ENCODE results near the gene C6orf132. TPM values are rescaled to one million over a fixed set of nuclear protein-coding genes. Genes with fewer than 3 reads are reported as not detected.

The C6orf132 gene
- total RNA-seq, 4 donors from 2014 or later, result 0.83 to 2.1 (median 1.6) TPM

- intact Hi-C loops (cut with DNase I), result no loop called here
- TF ChIP-seq POLR2AphosphoS5 (IDR thresholded peaks at IDR 0.05) (no peak), EP300 (IDR thresholded peaks at IDR 0.05) (no peak), CTCF (IDR thresholded peaks at IDR 0.05) (no peak), POLR2A (IDR thresholded peaks at IDR 0.05; ENCODE audit: low read depth) (no peak)
- Histone ChIP-seq H3K9me3 (no peaks in the 10 kb centered on the region), H3K4me3 (no peak overlapping the region), H3K36me3 (no peaks in the 10 kb centered on the region), H3K27ac (replicated peaks in 1 of 4) (no peak overlapping the region), H3K4me1 (no peaks in the 10 kb centered on the region), H3K27me3 (peaks cover 0 to 2% (median 0%) of the 10 kb centered on the region in 4 donors)
- no peak for DNase-seq (ENCODE audit: extremely low spot score)
- 92% methylated on average over 4 of the region's 4 CpGs for WGBS
Observed at GRCh38 chr6:42184475-42184874, 42.1 kb upstream of the C6orf132 start.

- Histone ChIP-seq H3K27ac (replicated peaks in 1 of 4) (no peak overlapping the region), H3K9me3 (no peaks in the 10 kb centered on the region), H3K4me3 (no peak overlapping the region), H3K27me3 (peaks cover 0 to 22% (median 3%) of the 10 kb centered on the region in 4 donors), H3K36me3 (no peaks in the 10 kb centered on the region), H3K4me1 (peaks cover 0 to 4% (median 2%) of the 10 kb centered on the region in 4 donors)
- intact Hi-C loops (cut with DNase I), result no loop called here
- DNase-seq (ENCODE audit: extremely low spot score), result no peak
- WGBS, result 80% methylated on average over 5 of the region's 5 CpGs
- TF ChIP-seq EP300 (IDR thresholded peaks at IDR 0.05), result no peak
- TF ChIP-seq POLR2AphosphoS5 (IDR thresholded peaks at IDR 0.05), result no peak
- no peak for TF ChIP-seq CTCF (IDR thresholded peaks at IDR 0.05)
- TF ChIP-seq POLR2A (IDR thresholded peaks at IDR 0.05; ENCODE audit: low read depth), result no peak
Observed at GRCh38 chr6:42182101-42182500, 39.7 kb upstream of the C6orf132 start.

GRCh38 chr6:42179945-42180313 is 37.5 kb upstream of the C6orf132 start:
- intact Hi-C loops (cut with DNase I), result no loop called here
- DNase-seq (ENCODE audit: extremely low spot score), result no peak

GRCh38 chr6:42179261-42179944 is 37.0 kb upstream of the C6orf132 start:
- H3K36me3 ChIP-seq, result no peaks in the 10 kb centered on the region
- peaks cover 0 to 4% (median 2%) of the 10 kb centered on the region in 4 donors for H3K4me1 ChIP-seq
- intact Hi-C loops (cut with DNase I), result no loop called here
- H3K27ac ChIP-seq (replicated peaks in 1 of 4), result no peak overlapping the region
- 92% methylated on average over 20 of the region's 20 CpGs for WGBS
- no peak overlapping the region for H3K4me3 ChIP-seq
- no peak for DNase-seq (ENCODE audit: extremely low spot score)
- H3K9me3 ChIP-seq, result no peaks in the 10 kb centered on the region
- H3K27me3 ChIP-seq, result peaks cover 0 to 22% (median 3%) of the 10 kb centered on the region in 4 donors
- TF ChIP-seq POLR2A (IDR thresholded peaks at IDR 0.05; ENCODE audit: low read depth) (no peak), POLR2AphosphoS5 (IDR thresholded peaks at IDR 0.05) (no peak), CTCF (IDR thresholded peaks at IDR 0.05) (no peak), EP300 (IDR thresholded peaks at IDR 0.05) (no peak)

More at GRCh38 chr6:42179945-42180313, 37.5 kb upstream of the C6orf132 start:
- TF ChIP-seq POLR2AphosphoS5 (IDR thresholded peaks at IDR 0.05) (no peak), POLR2A (IDR thresholded peaks at IDR 0.05; ENCODE audit: low read depth) (no peak), EP300 (IDR thresholded peaks at IDR 0.05) (no peak), CTCF (IDR thresholded peaks at IDR 0.05) (no peak)
- 81% methylated on average over 3 of the region's 3 CpGs for WGBS
- Histone ChIP-seq H3K36me3 (no peaks in the 10 kb centered on the region), H3K27ac (replicated peaks in 1 of 4) (no peak overlapping the region), H3K27me3 (peaks cover 0 to 22% (median 3%) of the 10 kb centered on the region in 4 donors), H3K9me3 (no peaks in the 10 kb centered on the region), H3K4me3 (no peak overlapping the region), H3K4me1 (peaks cover 0 to 4% (median 2%) of the 10 kb centered on the region in 4 donors)

Measured in esophagus muscularis mucosa (tissue), 4 donors.